22Rv1 (cell line): ENCODE measurements around the gene SMYD4.

Experiments used
- ZFX ChIP-seq: fragments of 450-650 bp; IDR thresholded peaks from 2 replicates; pipeline ENCODE4 v1.6.1; 2017; ENCODE audit warnings: antibody characterized with exemption, borderline replicate concordance
- TF ChIP-seq, protein P1 (sequence below): fragments of 450-650 bp; IDR thresholded peaks from 2 replicates; pipeline ENCODE4 v1.5.1; 2017; ENCODE audit warnings: mild to moderate bottlenecking

DNA sequence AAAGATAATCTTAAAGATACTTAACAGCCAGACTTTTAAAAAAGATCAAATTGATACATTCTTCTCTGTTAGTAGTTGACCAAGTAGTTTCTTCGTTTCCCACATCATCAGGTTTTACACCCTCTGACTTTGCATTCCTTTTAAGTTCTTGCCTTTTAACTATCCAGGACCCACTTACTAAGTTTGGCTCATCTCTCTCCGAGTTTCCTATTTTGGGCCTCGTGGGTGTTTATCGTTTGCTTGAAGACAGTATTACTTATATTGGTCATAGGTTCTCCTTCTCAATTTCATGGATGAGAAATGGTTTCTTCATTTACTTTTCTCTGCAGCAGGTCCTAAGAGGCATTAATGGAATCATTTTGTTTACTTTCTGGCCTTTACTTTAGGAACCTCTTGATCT, 43.3 kb upstream of the SMYD4 start:
- TF ChIP-seq, protein P1, sequence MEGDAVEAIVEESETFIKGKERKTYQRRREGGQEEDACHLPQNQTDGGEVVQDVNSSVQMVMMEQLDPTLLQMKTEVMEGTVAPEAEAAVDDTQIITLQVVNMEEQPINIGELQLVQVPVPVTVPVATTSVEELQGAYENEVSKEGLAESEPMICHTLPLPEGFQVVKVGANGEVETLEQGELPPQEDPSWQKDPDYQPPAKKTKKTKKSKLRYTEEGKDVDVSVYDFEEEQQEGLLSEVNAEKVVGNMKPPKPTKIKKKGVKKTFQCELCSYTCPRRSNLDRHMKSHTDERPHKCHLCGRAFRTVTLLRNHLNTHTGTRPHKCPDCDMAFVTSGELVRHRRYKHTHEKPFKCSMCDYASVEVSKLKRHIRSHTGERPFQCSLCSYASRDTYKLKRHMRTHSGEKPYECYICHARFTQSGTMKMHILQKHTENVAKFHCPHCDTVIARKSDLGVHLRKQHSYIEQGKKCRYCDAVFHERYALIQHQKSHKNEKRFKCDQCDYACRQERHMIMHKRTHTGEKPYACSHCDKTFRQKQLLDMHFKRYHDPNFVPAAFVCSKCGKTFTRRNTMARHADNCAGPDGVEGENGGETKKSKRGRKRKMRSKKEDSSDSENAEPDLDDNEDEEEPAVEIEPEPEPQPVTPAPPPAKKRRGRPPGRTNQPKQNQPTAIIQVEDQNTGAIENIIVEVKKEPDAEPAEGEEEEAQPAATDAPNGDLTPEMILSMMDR = no peak
- no peak for TF ChIP-seq ZFX
